CD14-positive monocyte (primary cell): ENCODE data around the gene C4orf46. TPM values are rescaled to one million over a fixed set of nuclear protein-coding genes. Genes with fewer than 3 reads are reported as not detected.

ENCODE experiments used
- DNase-seq, 3 donors: peaks; one replicate each; pipeline ENCODE4 v3.0.0-alpha.2; 2011 to 2022
- H2AFZ ChIP-seq: 2 replicates; pipeline ENCODE4 v1.6.0; 2012; ENCODE audit warnings: mild to moderate bottlenecking, low read depth, low read length, inconsistent platforms; ENCODE audit not compliant: insufficient read depth, poor library complexity, severe bottlenecking
- H3K27ac ChIP-seq, 2 donors: 1 replicate in 1 of 2; 2 replicates in 1 of 2; pipeline ENCODE4 v1.5.1; 2012 to 2013; ENCODE audit warnings: low read length in 2 of 2, control low read depth in 1 of 2, inconsistent platforms in 1 of 2, low read depth in 1 of 2, mild to moderate bottlenecking in 1 of 2
- H3K27me3 ChIP-seq, 2 donors: one replicate each; pipeline versions ENCODE4 v1.6.0 to v1.6.1; 2011 to 2013; ENCODE audit warnings: low read length in 2 of 2; ENCODE audit not compliant: control insufficient read depth in 2 of 2, insufficient read depth in 2 of 2
- H3K36me3 ChIP-seq, 2 donors: replicated peaks in 1 of 2; 1 replicate in 1 of 2; 2 replicates in 1 of 2; pipeline versions ENCODE4 v1.5.1 to v1.6.1; 2012 to 2013; ENCODE audit warnings: low read length in 2 of 2, control low read depth in 1 of 2, inconsistent platforms in 1 of 2, mild to moderate bottlenecking in 1 of 2; ENCODE audit not compliant: insufficient read depth in 2 of 2, control insufficient read depth in 1 of 2
- H3K4me1 ChIP-seq, 2 donors: 1 replicate in 1 of 2; 2 replicates in 1 of 2; pipeline versions ENCODE4 v1.5.1 to v1.6.1; 2012 to 2013; ENCODE audit warnings: low read length in 2 of 2, control low read depth in 1 of 2, inconsistent platforms in 1 of 2, mild to moderate bottlenecking in 1 of 2, moderate library complexity in 1 of 2; ENCODE audit not compliant: insufficient read depth in 2 of 2, control insufficient read depth in 1 of 2
- H3K4me2 ChIP-seq: replicated peaks from 2 replicates; pipeline ENCODE3; 2012; ENCODE audit warnings: low read length, moderate library complexity, mild to moderate bottlenecking; ENCODE audit not compliant: poor library complexity, severe bottlenecking; ENCODE audit errors: extremely low read depth
- H3K4me3 ChIP-seq, 3 experiments: fragments of 200-600 bp in 1 of 3; sonication (generic) in 1 of 3; replicated peaks in 1 of 3; 1 replicate in 2 of 3; 2 replicates in 1 of 3; pipeline ENCODE4 v1.5.1; 2011 to 2013; ENCODE audit warnings: low read length in 3 of 3, mild to moderate bottlenecking in 3 of 3, control low read depth in 2 of 3, low read depth in 2 of 3, inconsistent platforms in 1 of 3, moderate library complexity in 1 of 3
- H3K79me2 ChIP-seq: 2 replicates; pipeline ENCODE4 v1.6.0; 2012; ENCODE audit warnings: mild to moderate bottlenecking, control low read depth, inconsistent platforms, low read length, moderate library complexity; ENCODE audit not compliant: insufficient read depth
- H3K9ac ChIP-seq: 2 replicates; pipeline ENCODE4 v1.6.0; 2017; ENCODE audit warnings: low read length, mild to moderate bottlenecking; ENCODE audit not compliant: insufficient read depth, poor library complexity, severe bottlenecking
- H3K9me3 ChIP-seq, 2 donors: replicated peaks in 1 of 2; 1 replicate in 1 of 2; 2 replicates in 1 of 2; pipeline versions ENCODE4 v1.5.1 to v1.6.1; 2012 to 2013; ENCODE audit warnings: low read length in 2 of 2, control low read depth in 1 of 2; ENCODE audit not compliant: control insufficient read depth in 1 of 2, insufficient read depth in 1 of 2
- H4K20me1 ChIP-seq: 2 replicates; pipeline ENCODE4 v1.6.0; 2012; ENCODE audit warnings: mild to moderate bottlenecking, low read length, control low read depth, moderate library complexity; ENCODE audit not compliant: insufficient read depth
- H3K27ac Mint-ChIP-seq, 7 donors: one replicate each; pipeline ENCODE4 v1.8.0; 2020; ENCODE audit warnings: mild to moderate bottlenecking in 7 of 7, mixed read lengths in 7 of 7, moderate library complexity in 6 of 7, inconsistent platforms in 2 of 7
- H3K27me3 Mint-ChIP-seq, 3 donors: one replicate each; pipeline ENCODE4 v1.8.0; 2021 to 2022; ENCODE audit warnings: low read depth in 3 of 3, mild to moderate bottlenecking in 3 of 3, mixed read lengths in 3 of 3, moderate library complexity in 3 of 3, inconsistent platforms in 1 of 3
- H3K36me3 Mint-ChIP-seq, 2 donors: one replicate each; pipeline ENCODE4 v1.8.0; 2020; ENCODE audit warnings: mixed read lengths in 2 of 2, inconsistent platforms in 1 of 2, mild to moderate bottlenecking in 1 of 2
- H3K4me1 Mint-ChIP-seq: one replicate; pipeline ENCODE4 v1.8.0; 2020; ENCODE audit warnings: mild to moderate bottlenecking, mixed read lengths
- H3K4me3 Mint-ChIP-seq, 2 donors: one replicate each; pipeline ENCODE4 v1.8.0; 2020; ENCODE audit warnings: mild to moderate bottlenecking in 2 of 2, mixed read lengths in 2 of 2, moderate library complexity in 1 of 2
- H3K9me3 Mint-ChIP-seq, 7 donors: one replicate each; pipeline ENCODE4 v1.8.0; 2020 to 2022; ENCODE audit warnings: mixed read lengths in 7 of 7, mild to moderate bottlenecking in 6 of 7, moderate library complexity in 6 of 7, inconsistent platforms in 2 of 7
- CTCF ChIP-seq: fragments of 200-600 bp; IDR thresholded peaks from one replicate; pipeline ENCODE4 v1.8.0; 2022; ENCODE audit warnings: antibody characterized with exemption, mild to moderate bottlenecking
- WGBS: methylation state at CpG from one replicate; pipeline ENCODE4 v1.1.5; 2013; ENCODE audit warnings: missing lambda C conversion rate; ENCODE audit not compliant: insufficient coverage; 5-methylcytosine and 5-hydroxymethylcytosine counted together
- intact Hi-C, 2 donors: fragments of 100-400 bp; cut with micrococcal nuclease; formaldehyde crosslinking; loops; one replicate each; pipeline versions ENCODE4 v1.15.0 to v1.15.1; 2023
- polyA plus RNA-seq, 3 donors: library from polyadenylated mRNA; depleted of rRNA in 1 of 3; unstranded in 2 of 3; stranded (reverse) in 1 of 3; fragments of 300-500 nt in 2 of 3; fragments of >200 nt in 1 of 3; fragmentation: Illumina TruSeq in 2 of 3; gene quantifications; 1 replicate in 2 of 3; 2 replicates in 1 of 3; pipeline ENCODE4 v1.2.3, GENCODE V29; 2012 to 2021

C4orf46 gene
- polyA plus RNA-seq, 3 donors: 4.3 to 7.6 (median 5.4) TPM

GRCh38 chr4:158656439-158656838, 15.2 kb downstream of the C4orf46 start:
- H3K36me3 Mint-ChIP-seq: no peaks in the 10 kb centered on the region
- no peaks in the 10 kb centered on the region for H3K27me3 ChIP-seq
- H3K4me3 ChIP-seq: no peak overlapping the region
- H3K36me3 ChIP-seq: no peaks in the 10 kb centered on the region
- no CpG with 5 or more reads among the region's 1 CpG for WGBS
- H4K20me1 ChIP-seq: no peaks in the 10 kb centered on the region
- H3K9me3 Mint-ChIP-seq: peaks cover 0 to 8% (median 2%) of the 10 kb centered on the region in 7 donors
- no peak overlapping the region for H3K4me2 ChIP-seq
- H3K4me1 Mint-ChIP-seq: peaks cover 7% of the 10 kb centered on the region
- H3K79me2 ChIP-seq: no peaks in the 10 kb centered on the region
- H2AFZ ChIP-seq: no peak overlapping the region
- no peak overlapping the region for H3K4me3 Mint-ChIP-seq
- no peak overlapping the region for H3K9ac ChIP-seq
- no peak overlapping the region for H3K27ac ChIP-seq
- no peak for TF ChIP-seq CTCF
- peaks cover 0 to 5% of the 10 kb centered on the region in 2 donors for H3K4me1 ChIP-seq
- intact Hi-C loops: no loop called here
- H3K9me3 ChIP-seq: no peaks in the 10 kb centered on the region
- no peak overlapping the region for H3K27ac Mint-ChIP-seq
- DNase-seq: no peak
- H3K27me3 Mint-ChIP-seq: peaks cover 0 to 3% (median 2%) of the 10 kb centered on the region in 3 donors

- Histone ChIP-seq H3K36me3 (no peaks in the 10 kb centered on the region), H3K9me3 (no peaks in the 10 kb centered on the region), H4K20me1 (no peaks in the 10 kb centered on the region), H3K27ac (peak overlapping the region in 1 of 2 donors; percentile 51), H3K4me1 (peaks cover 0 to 5% of the 10 kb centered on the region in 2 donors), H2AFZ (peak overlapping the region; percentile 67), H3K4me2 (peak overlapping the region; percentile 54), H3K27me3 (no peaks in the 10 kb centered on the region), H3K9ac (no peak overlapping the region), H3K79me2 (no peaks in the 10 kb centered on the region), H3K4me3 (peak overlapping the region in 1 of 3 experiments; percentile 14)
- Mint-ChIP-seq H3K9me3 (peaks cover 0 to 2% (median 1%) of the 10 kb centered on the region in 7 donors), H3K36me3 (no peaks in the 10 kb centered on the region), H3K27ac (peak overlapping the region in 1 of 7 donors; percentile 50), H3K4me1 (peaks cover 7% of the 10 kb centered on the region), H3K4me3 (peak overlapping the region; percentile 27 to 75), H3K27me3 (no peaks in the 10 kb centered on the region)
- TF ChIP-seq CTCF: no peak
- DNase-seq: no peak
- intact Hi-C loops: no loop called here
- no CpG with 5 or more reads among the region's 2 CpGs for WGBS
Measured at GRCh38 chr4:158652920-158653319, 18.8 kb downstream of the C4orf46 start.
